SU-DHL-6 (cell line): ENCODE data around the gene MAG.
"Not testable (repeated sequence)": the region's sequence is repeated elsewhere in the genome, so short reads cannot be mapped to it uniquely, and the experiment has no call there.

ENCODE experiments used
- H2AFZ ChIP-seq: fragments of 200-600 bp; sonication (generic); 2 replicates; pipeline ENCODE4 v1.6.1; 2014; ENCODE audit warnings: low read depth, mild to moderate bottlenecking, moderate library complexity, mixed read lengths, antibody characterized with exemption, low read length; ENCODE audit not compliant: severe bottlenecking
- H3F3A ChIP-seq: fragments of 200-600 bp; shearing (Covaris generic); 2 replicates; pipeline ENCODE4 v1.6.0; 2016; ENCODE audit warnings: antibody characterized with exemption, mild to moderate bottlenecking; ENCODE audit not compliant: insufficient read depth
- H3K27ac ChIP-seq: fragments of 200-600 bp; sonication (generic); 2 replicates; pipeline ENCODE4 v1.5.1; 2016; ENCODE audit warnings: low read depth, mild to moderate bottlenecking, low read length, moderate library complexity, mixed read lengths
- H3K27me3 ChIP-seq: fragments of 200-600 bp; sonication (generic), shearing (Covaris generic); 2 replicates; pipeline ENCODE4 v1.6.0; 2014; ENCODE audit warnings: mild to moderate bottlenecking, low read length
- H3K36me3 ChIP-seq: fragments of 200-600 bp; sonication (generic); 2 replicates; pipeline ENCODE4 v1.6.1; 2014; ENCODE audit warnings: mild to moderate bottlenecking, low read length, mixed read lengths
- H3K4me2 ChIP-seq: fragments of 300-600, 200-600 bp; shearing (Covaris generic), sonication (generic); 2 replicates; pipeline ENCODE4 v1.6.0; 2014; ENCODE audit warnings: low read length, low read depth, mild to moderate bottlenecking; ENCODE audit not compliant: poor library complexity, severe bottlenecking
- H3K4me3 ChIP-seq: fragments of 200-600 bp; sonication (generic); 2 replicates; pipeline ENCODE4 v1.5.1; 2014; ENCODE audit warnings: antibody characterized with exemption, low read length, mild to moderate bottlenecking, mixed read lengths; ENCODE audit not compliant: insufficient read depth, poor library complexity, severe bottlenecking
- H3K79me2 ChIP-seq: fragments of 200-600 bp; sonication (generic); 2 replicates; pipeline ENCODE4 v1.6.1; 2014; ENCODE audit warnings: mild to moderate bottlenecking, low read length, moderate library complexity; ENCODE audit not compliant: insufficient read depth
- H3K9ac ChIP-seq: fragments of 200-600 bp; sonication (generic); 2 replicates; pipeline ENCODE4 v1.7.0; 2014; ENCODE audit warnings: mild to moderate bottlenecking, low read length
- H3K9me2 ChIP-seq: fragments of 200-600 bp; sonication (generic); replicated peaks from 2 replicates; pipeline ENCODE4 v1.6.1; 2014; ENCODE audit warnings: low read length; ENCODE audit not compliant: insufficient read depth
- H3K9me3 ChIP-seq: fragments of 200-600 bp; sonication (generic); 2 replicates; pipeline ENCODE4 v1.6.1; 2014; ENCODE audit warnings: low read length, mixed read lengths; ENCODE audit not compliant: insufficient read depth
- H4K20me1 ChIP-seq: fragments of 200-600 bp; sonication (generic); 2 replicates; pipeline ENCODE4 v1.6.1; 2014; ENCODE audit warnings: low read depth, mild to moderate bottlenecking, antibody characterized with exemption, low read length, moderate library complexity, mixed read lengths
- EZH2phosphoT487 ChIP-seq: fragments of 200-600 bp; sonication (generic), shearing (Covaris generic); conservative IDR thresholded peaks from 2 replicates; pipeline ENCODE4 v1.6.1; 2018; ENCODE audit warnings: mild to moderate bottlenecking, antibody characterized with exemption, low read length, moderate library complexity, mixed read lengths
- TF ChIP-seq, protein P1 (sequence below): fragments of 200-600 bp; sonication (generic); IDR thresholded peaks from one replicate; pipeline ENCODE4 v1.5.1; 2017; ENCODE audit warnings: antibody characterized with exemption, mild to moderate bottlenecking, low read length, moderate library complexity; ENCODE audit not compliant: insufficient read depth, poor library complexity, severe bottlenecking

MAG gene

DNA sequence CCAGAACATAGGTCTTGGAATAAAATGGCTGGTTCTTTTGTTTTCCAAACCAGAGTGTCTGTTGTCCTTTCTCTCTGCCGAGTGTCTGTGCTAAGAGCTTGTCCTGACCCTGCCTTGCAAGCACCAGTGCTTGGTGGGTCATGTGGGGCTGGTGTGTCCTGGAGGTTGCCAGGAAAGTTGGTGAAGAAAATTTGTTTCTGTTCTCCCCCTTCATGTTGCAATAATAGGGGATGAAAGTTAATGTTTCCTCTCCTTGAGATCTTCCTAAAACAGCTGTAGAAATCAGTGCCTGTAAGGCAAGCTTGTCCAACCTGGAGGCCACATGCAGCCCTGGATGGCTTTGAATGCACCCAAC, 6.9 kb upstream of the MAG start:
- no peak overlapping the region for H3K4me2 ChIP-seq
- H2AFZ ChIP-seq: no peak overlapping the region
- no peaks in the 10 kb centered on the region for H3K27me3 ChIP-seq

DNA sequence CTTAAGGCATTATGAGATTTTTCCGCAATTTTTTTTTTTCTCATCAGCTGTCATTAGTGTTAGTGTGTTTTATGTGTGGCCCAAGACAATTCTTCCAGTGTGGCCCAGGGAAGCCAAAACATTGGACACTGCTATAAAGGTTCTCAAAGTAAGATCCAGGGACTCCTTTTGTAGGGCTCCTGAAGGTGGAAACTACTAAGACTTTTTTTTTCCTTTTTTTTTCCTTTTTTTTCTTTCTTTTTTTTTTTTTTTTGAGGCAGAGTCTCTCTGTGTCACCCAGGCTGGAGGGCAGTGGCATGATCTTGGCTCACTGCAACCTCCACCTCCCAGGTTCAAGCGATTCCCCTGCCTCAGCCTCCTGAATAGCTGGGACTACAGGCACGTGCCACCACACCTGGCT, 6.5 kb upstream of the MAG start:
- not testable (repeated sequence) for H3K27ac ChIP-seq, H3K27me3 ChIP-seq, H3K9me3 ChIP-seq, H3K4me2 ChIP-seq, H3F3A ChIP-seq, H3K79me2 ChIP-seq, H3K9me2 ChIP-seq, H3K9ac ChIP-seq, H3K36me3 ChIP-seq, H4K20me1 ChIP-seq, H3K4me3 ChIP-seq, H2AFZ ChIP-seq

More for the DNA sequence above, 6.9 kb upstream of the MAG start:
- no peaks in the 10 kb centered on the region for H4K20me1 ChIP-seq
- no peaks in the 10 kb centered on the region for H3K9me2 ChIP-seq
- H3K9me3 ChIP-seq: no peaks in the 10 kb centered on the region
- no peak overlapping the region for H3K27ac ChIP-seq
- H3K4me3 ChIP-seq: no peak overlapping the region
- no peaks in the 10 kb centered on the region for H3F3A ChIP-seq
- no peaks in the 10 kb centered on the region for H3K79me2 ChIP-seq
- no peak overlapping the region for H3K9ac ChIP-seq
- TF ChIP-seq, protein P1, sequence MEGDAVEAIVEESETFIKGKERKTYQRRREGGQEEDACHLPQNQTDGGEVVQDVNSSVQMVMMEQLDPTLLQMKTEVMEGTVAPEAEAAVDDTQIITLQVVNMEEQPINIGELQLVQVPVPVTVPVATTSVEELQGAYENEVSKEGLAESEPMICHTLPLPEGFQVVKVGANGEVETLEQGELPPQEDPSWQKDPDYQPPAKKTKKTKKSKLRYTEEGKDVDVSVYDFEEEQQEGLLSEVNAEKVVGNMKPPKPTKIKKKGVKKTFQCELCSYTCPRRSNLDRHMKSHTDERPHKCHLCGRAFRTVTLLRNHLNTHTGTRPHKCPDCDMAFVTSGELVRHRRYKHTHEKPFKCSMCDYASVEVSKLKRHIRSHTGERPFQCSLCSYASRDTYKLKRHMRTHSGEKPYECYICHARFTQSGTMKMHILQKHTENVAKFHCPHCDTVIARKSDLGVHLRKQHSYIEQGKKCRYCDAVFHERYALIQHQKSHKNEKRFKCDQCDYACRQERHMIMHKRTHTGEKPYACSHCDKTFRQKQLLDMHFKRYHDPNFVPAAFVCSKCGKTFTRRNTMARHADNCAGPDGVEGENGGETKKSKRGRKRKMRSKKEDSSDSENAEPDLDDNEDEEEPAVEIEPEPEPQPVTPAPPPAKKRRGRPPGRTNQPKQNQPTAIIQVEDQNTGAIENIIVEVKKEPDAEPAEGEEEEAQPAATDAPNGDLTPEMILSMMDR: no peak
- no peak for TF ChIP-seq EZH2phosphoT487
- no peaks in the 10 kb centered on the region for H3K36me3 ChIP-seq

DNA sequence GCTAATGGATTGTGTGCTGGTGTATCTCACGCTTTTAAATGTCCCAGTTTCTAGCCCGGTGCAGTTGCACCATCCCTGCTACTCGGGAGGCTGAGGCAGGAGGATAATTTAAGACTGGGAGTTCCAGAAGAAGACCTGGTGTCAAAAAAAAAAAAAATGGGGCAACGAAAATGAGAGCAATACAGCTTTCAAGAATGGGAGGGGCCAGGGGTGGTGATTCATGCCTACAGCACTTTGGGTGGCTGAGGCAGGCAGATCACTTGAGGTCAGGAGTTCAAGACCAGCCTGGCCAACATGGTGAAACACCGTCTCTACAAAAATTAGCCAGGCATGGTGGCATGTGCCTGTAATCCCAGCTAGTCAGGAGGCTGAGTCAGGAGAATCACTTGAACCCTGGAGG, 5.9 kb upstream of the MAG start:
- not testable (repeated sequence) for H2AFZ ChIP-seq, H3K79me2 ChIP-seq, H3K27ac ChIP-seq, H3K9ac ChIP-seq, H3K9me3 ChIP-seq, H3K4me3 ChIP-seq, H3K9me2 ChIP-seq, H3F3A ChIP-seq, H3K27me3 ChIP-seq, H4K20me1 ChIP-seq, H3K4me2 ChIP-seq, H3K36me3 ChIP-seq

DNA sequence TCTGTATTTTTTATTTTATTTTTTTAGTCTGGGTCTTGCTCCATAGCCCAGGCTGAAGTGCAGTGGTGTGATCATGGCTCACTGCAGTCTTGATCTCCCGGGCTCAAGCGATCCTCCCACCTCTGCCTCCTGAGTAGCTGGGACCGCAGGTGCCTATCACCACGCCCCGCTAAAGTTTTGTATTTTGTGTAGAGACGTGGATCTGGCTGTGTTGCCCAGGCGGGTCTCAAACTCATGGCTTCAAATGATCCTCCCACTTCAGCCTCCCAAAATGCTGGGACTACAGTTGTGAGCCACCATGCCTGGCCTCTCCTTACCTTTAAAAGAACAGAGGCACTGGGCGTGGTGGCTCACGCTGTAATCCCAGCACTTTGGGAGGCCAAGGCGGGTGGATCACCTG, 4.2 kb upstream of the MAG start:
- Histone ChIP-seq H3K9ac (no peak overlapping the region), H3K4me3 (no peak overlapping the region), H3K9me3 (no peaks in the 10 kb centered on the region), H3K79me2 (no peaks in the 10 kb centered on the region), H4K20me1 (no peaks in the 10 kb centered on the region), H3K27ac (no peak overlapping the region), H3K9me2 (no peaks in the 10 kb centered on the region), H3F3A (no peaks in the 10 kb centered on the region), H3K36me3 (no peaks in the 10 kb centered on the region), H3K4me2 (no peak overlapping the region), H3K27me3 (no peaks in the 10 kb centered on the region), H2AFZ (no peak overlapping the region)
- TF ChIP-seq, protein P1: no peak
- TF ChIP-seq EZH2phosphoT487: no peak
